Measurements from ENCODE around the gene PSMD12. TPM values are rescaled to one million over a fixed set of nuclear protein-coding genes. Genes with fewer than 3 reads are reported as not detected.
"Not testable (repeated sequence)": the region's sequence is repeated elsewhere in the genome, so short reads cannot be mapped to it uniquely, and the experiment has no call there.

PSMD12 gene
- total RNA-seq, 1 experiment from 2014 or later: 90.5 TPM

DNA sequence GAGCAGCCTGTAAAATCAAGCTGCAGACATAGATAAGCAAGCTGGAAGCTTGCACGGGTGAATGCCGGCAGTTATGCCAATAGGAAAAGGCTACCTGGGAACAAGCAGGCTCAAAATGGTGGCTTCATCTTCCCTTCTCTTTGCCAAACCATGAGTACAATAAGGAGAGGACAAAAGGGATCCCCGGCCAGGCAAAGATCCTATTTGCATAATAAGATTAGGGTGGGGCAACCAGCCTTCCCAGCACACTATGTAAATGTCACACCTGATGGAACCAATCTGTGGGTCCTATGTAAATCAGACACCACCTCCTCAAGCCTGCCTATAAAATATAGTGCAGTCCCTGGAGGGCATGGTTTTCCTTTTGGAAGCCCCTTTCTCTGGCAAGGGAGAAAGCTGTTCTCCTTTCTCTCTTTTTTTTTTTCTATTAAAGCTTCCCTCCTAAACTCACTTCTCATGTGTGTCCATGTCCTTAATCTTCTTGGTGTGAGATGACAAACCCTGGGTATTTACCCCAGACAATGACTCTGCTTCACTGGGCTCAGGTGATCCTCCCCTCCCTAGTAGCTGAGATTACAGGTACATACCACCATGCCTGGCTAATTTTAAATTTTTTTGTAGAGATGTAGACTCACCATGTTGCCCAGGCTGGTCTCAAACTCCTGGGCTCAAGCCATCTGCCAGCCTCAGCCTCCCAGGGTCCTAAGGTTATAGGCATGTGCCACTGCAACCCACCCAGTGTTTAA is 44.2 kb downstream of the PSMD12 start:
- no peak overlapping the region for H2BK5ac ChIP-seq (ENCODE audit: insufficient read length, low read length)
- H4K91ac ChIP-seq (ENCODE audit: insufficient read length, low read depth, low read length): no peak overlapping the region
- peak; percentile 90 for DNase-seq
- H2BK12ac ChIP-seq (ENCODE audit: insufficient read length, low read depth, low read length): no peak overlapping the region
- no peaks in the 10 kb centered on the region for H3K23me2 ChIP-seq (ENCODE audit: insufficient read length, low read depth, low read length, poor library complexity, severe bottlenecking)
- H2BK15ac ChIP-seq (ENCODE audit: low read depth, low read length): no peak overlapping the region
- H2AFZ ChIP-seq (ENCODE audit: low read length): no peak overlapping the region
- no peak overlapping the region for H2BK20ac ChIP-seq (ENCODE audit: low read depth, low read length, poor library complexity, severe bottlenecking)
- no peaks in the 10 kb centered on the region for H3K27me3 ChIP-seq (ENCODE audit: insufficient read depth, low read length)
- Mint-ChIP-seq H3K9me3 (no peaks in the 10 kb centered on the region), H3K27ac (peak overlapping the region; percentile 87 to 91 (median 87); a peak in 5 of 7 replicates), H3K4me3 (peak overlapping the region in 1 of 2 experiments; percentile 67; a peak in 2 of 5 replicates), H3K36me3 (ENCODE audit: insufficient read depth in 1 of 3, low read depth in 3 of 3) (peaks cover 0 to 4% (median 0%) of the 10 kb centered on the region in 3 experiments; a peak in 1 of 7 replicates), H3K4me1 (peaks cover 10 to 12% of the 10 kb centered on the region in 2 experiments), H3K27me3 (ENCODE audit: low read depth) (no peaks in the 10 kb centered on the region)
- no CpG with 5 or more reads among the region's 3 CpGs for WGBS (ENCODE audit: extremely low coverage, insufficient read length, low lambda C conversion rate)
- H3K79me1 ChIP-seq (ENCODE audit: insufficient read depth, low read depth, low read length, poor library complexity, severe bottlenecking): no peaks in the 10 kb centered on the region
- H3K18ac ChIP-seq (ENCODE audit: insufficient read length, low read depth, low read length): peak overlapping the region; percentile 35
- no peak overlapping the region for H3K4ac ChIP-seq (ENCODE audit: low read depth, low read length)
- no peak overlapping the region for H2AK5ac ChIP-seq (ENCODE audit: insufficient read length, low read length)
- H4K5ac ChIP-seq (ENCODE audit: insufficient read length, low read depth, low read length): no peak overlapping the region
- no peak overlapping the region for H3K4me2 ChIP-seq (ENCODE audit: insufficient read depth, insufficient read length, low read length)
- no peaks in the 10 kb centered on the region for H3K9me3 ChIP-seq (ENCODE audit: control insufficient read depth, low read depth, low read length)
- no peak overlapping the region for H2BK120ac ChIP-seq (ENCODE audit: low read depth, low read length, poor library complexity, severe bottlenecking)
- H3K23ac ChIP-seq (ENCODE audit: insufficient read length, low read depth, low read length): no peak overlapping the region
- H3K27ac ChIP-seq (ENCODE audit: insufficient read length, low read depth, low read length): no peak overlapping the region
- H4K20me1 ChIP-seq (ENCODE audit: control insufficient read depth, insufficient read depth, insufficient read length): no peaks in the 10 kb centered on the region
- no peaks in the 10 kb centered on the region for H3K79me2 ChIP-seq (ENCODE audit: insufficient read depth, low read length)
- H4K8ac ChIP-seq (replicated peaks; ENCODE audit: insufficient read length, low read depth, low read length): no peak overlapping the region
- H3K9ac ChIP-seq (ENCODE audit: extremely low read depth, insufficient read length, low read length): no peak overlapping the region
- no peaks in the 10 kb centered on the region; the same call in 1 of the 2 replicates for H3K4me1 ChIP-seq (ENCODE audit: insufficient read depth, low read length)
- no peak for TF ChIP-seq CTCF (conservative IDR thresholded peaks at IDR 0.05)
- H3K56ac ChIP-seq (ENCODE audit: insufficient read length, low read depth, low read length): no peak overlapping the region
- H3K14ac ChIP-seq (ENCODE audit: insufficient read depth, low read length): no peak overlapping the region
- H3T11ph ChIP-seq (ENCODE audit: low read length): no peak overlapping the region

DNA sequence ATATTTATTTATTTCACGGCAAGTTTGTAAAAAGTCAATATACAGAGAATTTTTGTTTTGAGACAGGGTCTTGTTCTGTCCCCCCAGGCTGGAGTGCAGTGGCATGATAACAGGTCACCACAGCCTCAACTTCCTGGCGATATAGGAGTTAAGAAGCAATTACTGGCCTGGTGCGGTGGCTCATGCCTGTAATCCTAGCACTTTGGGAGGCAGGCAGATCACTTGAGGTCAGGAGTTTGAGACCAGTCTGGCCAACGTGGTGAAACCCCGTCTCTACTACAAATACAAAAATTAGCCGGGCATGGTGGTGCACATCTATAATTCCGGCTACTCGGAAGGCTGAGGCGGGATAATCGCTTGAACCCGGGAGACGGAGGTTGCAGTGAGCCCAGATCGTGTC is 44.9 kb downstream of the PSMD12 start:
- not testable (repeated sequence) for H2BK20ac ChIP-seq (ENCODE audit: low read depth, low read length, poor library complexity, severe bottlenecking); H3K27ac ChIP-seq (ENCODE audit: insufficient read length, low read depth, low read length); H2BK5ac ChIP-seq (ENCODE audit: insufficient read length, low read length); H3K9me3 ChIP-seq (ENCODE audit: control insufficient read depth, low read depth, low read length); H2AK5ac ChIP-seq (ENCODE audit: insufficient read length, low read length); H2BK120ac ChIP-seq (ENCODE audit: low read depth, low read length, poor library complexity, severe bottlenecking); H2AFZ ChIP-seq (ENCODE audit: low read length); H3K4me1 ChIP-seq (ENCODE audit: insufficient read depth, low read length); H3K18ac ChIP-seq (ENCODE audit: insufficient read length, low read depth, low read length); H3K56ac ChIP-seq (ENCODE audit: insufficient read length, low read depth, low read length); H3K27me3 ChIP-seq (ENCODE audit: insufficient read depth, low read length); H3K79me1 ChIP-seq (ENCODE audit: insufficient read depth, low read depth, low read length, poor library complexity, severe bottlenecking); H3T11ph ChIP-seq (ENCODE audit: low read length); H3K4me2 ChIP-seq (ENCODE audit: insufficient read depth, insufficient read length, low read length); H4K5ac ChIP-seq (ENCODE audit: insufficient read length, low read depth, low read length); H3K4me3 Mint-ChIP-seq; H3K23me2 ChIP-seq (ENCODE audit: insufficient read length, low read depth, low read length, poor library complexity, severe bottlenecking); H3K4ac ChIP-seq (ENCODE audit: low read depth, low read length); H3K14ac ChIP-seq (ENCODE audit: insufficient read depth, low read length); H4K8ac ChIP-seq (replicated peaks; ENCODE audit: insufficient read length, low read depth, low read length); H3K9me3 Mint-ChIP-seq; H3K36me3 Mint-ChIP-seq (ENCODE audit: insufficient read depth in 1 of 3, low read depth in 3 of 3); H3K9ac ChIP-seq (ENCODE audit: extremely low read depth, insufficient read length, low read length); H3K27me3 Mint-ChIP-seq (ENCODE audit: low read depth); H3K79me2 ChIP-seq (ENCODE audit: insufficient read depth, low read length); H4K91ac ChIP-seq (ENCODE audit: insufficient read length, low read depth, low read length); H4K20me1 ChIP-seq (ENCODE audit: control insufficient read depth, insufficient read depth, insufficient read length); DNase-seq; H2BK12ac ChIP-seq (ENCODE audit: insufficient read length, low read depth, low read length); H3K23ac ChIP-seq (ENCODE audit: insufficient read length, low read depth, low read length); H2BK15ac ChIP-seq (ENCODE audit: low read depth, low read length)
- WGBS (ENCODE audit: extremely low coverage, insufficient read length, low lambda C conversion rate): no CpG with 5 or more reads among the region's 13 CpGs
- peak overlapping the region; percentile 68 to 87 (median 87); a peak in 5 of 7 replicates for H3K27ac Mint-ChIP-seq
- peaks cover 7 to 12% of the 10 kb centered on the region in 2 experiments for H3K4me1 Mint-ChIP-seq

Measured in H9 (cell line).